Stomach (tissue), 9 donors: Measurements from ENCODE around the gene ANXA5. TPM values are rescaled to one million over a fixed set of nuclear protein-coding genes. Genes with fewer than 3 reads are reported as not detected.
A peak's percentile ranks its signal among the peaks of the same experiment; 100 is the strongest.

Experiments
- DNase-seq, 2 donors: peaks; one replicate each; pipeline versions ENCODE4 v3.0.0 to v3.0.0-alpha.2; 2013 to 2019
- H3K27ac ChIP-seq, 5 donors: fragments of 200-600 bp in 4 of 5; sonication (generic) in 4 of 5; one replicate each; pipeline ENCODE4 v1.5.1; 2013 to 2019; ENCODE audit warnings: mild to moderate bottlenecking in 1 of 5, moderate library complexity in 1 of 5
- H3K27me3 ChIP-seq, 3 donors: fragments of 200-600 bp; sonication (generic); one replicate each; pipeline ENCODE4 v1.5.1; 2017 to 2019; ENCODE audit warnings: mixed run types in 1 of 3
- H3K36me3 ChIP-seq, 4 donors: fragments of 200-600 bp; sonication (generic); 1 replicate in 3 of 4; 2 replicates in 1 of 4; pipeline ENCODE4 v1.5.1; 2016 to 2019
- H3K4me1 ChIP-seq, 4 donors: fragments of 200-600 bp; sonication (generic); one replicate each; pipeline ENCODE4 v1.5.1; 2016 to 2019
- H3K4me3 ChIP-seq, 4 donors: fragments of 200-600 bp; sonication (generic) in 3 of 4; one replicate each; pipeline ENCODE4 v1.5.1; 2016 to 2019; ENCODE audit warnings: mild to moderate bottlenecking in 1 of 4
- H3K9me3 ChIP-seq, 4 donors: fragments of 200-600 bp; sonication (generic); one replicate each; pipeline ENCODE4 v1.5.1; 2016 to 2019
- CTCF ChIP-seq, 7 experiments: fragments of 450-650 bp in 4 of 7; fragments of 200-600 bp in 3 of 7; sonication (generic) in 3 of 7; IDR thresholded peaks; one replicate each; pipeline ENCODE4 v1.5.1; 2016 to 2019; ENCODE audit warnings: antibody characterized with exemption in 7 of 7, control low read depth in 2 of 7, mild to moderate bottlenecking in 1 of 7
- EP300 ChIP-seq: sonication (generic); formaldehyde crosslinking; IDR thresholded peaks from one replicate; pipeline ENCODE4 v1.6.1; 2017; ENCODE audit warnings: antibody characterized with exemption
- POLR2A ChIP-seq, 4 donors: fragments of 450-650 bp; IDR thresholded peaks; one replicate each; pipeline ENCODE4 v1.6.1; 2016; ENCODE audit warnings: antibody characterized with exemption in 4 of 4, control low read depth in 2 of 4, mild to moderate bottlenecking in 1 of 4, moderate library complexity in 1 of 4
- POLR2AphosphoS5 ChIP-seq, 3 donors: sonication (generic); formaldehyde crosslinking; IDR thresholded peaks; one replicate each; pipeline ENCODE4 v1.6.1; 2016; ENCODE audit warnings: antibody characterized with exemption in 3 of 3
- WGBS, 5 donors: extraction: QIAGEN DNeasy Blood & Tissue Kit in 3 of 5; methylation state at CpG; one replicate each; pipeline versions ENCODE4 v1.1.5 to v1.1.7; 2013 to 2018; 5-methylcytosine and 5-hydroxymethylcytosine counted together
- intact Hi-C: fragments of 100-400 bp; cut with DNase I; formaldehyde crosslinking; loops from one replicate; pipeline ENCODE4 v1.15.1; 2023; ENCODE audit warnings: low total_unique reads
- polyA plus RNA-seq, 3 donors: library from polyadenylated mRNA; stranded (reverse); fragments of 200-250 nt; gene quantifications; one replicate each; pipeline ENCODE4 v1.2.3, GENCODE V29; 2013
- total RNA-seq, 5 donors: library from RNA; depleted of rRNA; stranded (reverse); fragments of >200 nt; gene quantifications; one replicate each; pipeline versions ENCODE4 v1.1.0 to v1.2.3, GENCODE V29; 2014 to 2016
- donor health status: healthy with polysubstance abuse.
- donor health status: Bipolar disorder and iron deficiency.
- donor health status: healthy.

ANXA5 gene
- total and polyA plus RNA-seq, 8 donors: 77.9 to 368 (median 144) TPM

GRCh38 chr4:121720109-121720508, 23.3 kb upstream of the ANXA5 start:
- Histone ChIP-seq H3K27me3 (no peaks in the 10 kb centered on the region), H3K36me3 (no peaks in the 10 kb centered on the region), H3K4me1 (no peaks in the 10 kb centered on the region), H3K9me3 (no peaks in the 10 kb centered on the region), H3K27ac (no peak overlapping the region), H3K4me3 (no peak overlapping the region)
- DNase-seq: no peak
- 73 to 93% (median 77%) methylated on average over 1 of the region's 1 CpG for WGBS, 5 donors
- no peak for TF ChIP-seq POLR2A (IDR thresholded peaks at IDR 0.05)
- TF ChIP-seq CTCF (IDR thresholded peaks at IDR 0.05): no peak
- TF ChIP-seq POLR2AphosphoS5 (IDR thresholded peaks at IDR 0.05): no peak
- TF ChIP-seq EP300: no peak
- intact Hi-C loops: no loop called here

GRCh38 chr4:121717680-121718237, 21.0 kb upstream of the ANXA5 start:
- intact Hi-C loops: no loop called here
- TF ChIP-seq CTCF (IDR thresholded peaks at IDR 0.05): no peak
- TF ChIP-seq EP300: no peak
- TF ChIP-seq POLR2A (IDR thresholded peaks at IDR 0.05): no peak
- TF ChIP-seq POLR2AphosphoS5 (IDR thresholded peaks at IDR 0.05): no peak
- H3K36me3 ChIP-seq: no peaks in the 10 kb centered on the region
- H3K4me3 ChIP-seq: no peak overlapping the region
- DNase-seq: no peak
- H3K27me3 ChIP-seq: no peaks in the 10 kb centered on the region
- H3K9me3 ChIP-seq: no peaks in the 10 kb centered on the region
- peak overlapping the region in 2 of 5 donors; percentile 25 to 26 for H3K27ac ChIP-seq
- no peaks in the 10 kb centered on the region for H3K4me1 ChIP-seq
- WGBS, 5 donors: 62 to 65% (median 63%) methylated on average over 4 of the region's 4 CpGs

GRCh38 chr4:121714548-121714947, 17.8 kb upstream of the ANXA5 start:
- no peaks in the 10 kb centered on the region for H3K9me3 ChIP-seq
- 67 to 83% (median 75%) methylated on average over 4 of the region's 4 CpGs for WGBS, 5 donors
- intact Hi-C loops: no loop called here
- no peak overlapping the region for H3K4me3 ChIP-seq
- TF ChIP-seq CTCF (IDR thresholded peaks at IDR 0.05): no peak
- no peak for TF ChIP-seq POLR2AphosphoS5 (IDR thresholded peaks at IDR 0.05)
- TF ChIP-seq EP300: no peak
- no peak for TF ChIP-seq POLR2A (IDR thresholded peaks at IDR 0.05)
- H3K36me3 ChIP-seq: no peaks in the 10 kb centered on the region
- DNase-seq: no peak
- peaks cover 0 to 10% (median 7%) of the 10 kb centered on the region in 4 donors for H3K4me1 ChIP-seq
- no peak overlapping the region for H3K27ac ChIP-seq
- H3K27me3 ChIP-seq: no peaks in the 10 kb centered on the region

GRCh38 chr4:121712783-121713182, 16.0 kb upstream of the ANXA5 start:
- 84 to 92% (median 85%) methylated on average over 4 of the region's 4 CpGs for WGBS, 5 donors
- DNase-seq: no peak
- Histone ChIP-seq H3K4me1 (peaks cover 0 to 10% (median 7%) of the 10 kb centered on the region in 4 donors), H3K9me3 (no peaks in the 10 kb centered on the region), H3K27me3 (no peaks in the 10 kb centered on the region), H3K27ac (peak overlapping the region in 1 of 5 donors; percentile 75), H3K36me3 (no peaks in the 10 kb centered on the region), H3K4me3 (no peak overlapping the region)
- intact Hi-C loops: no loop called here
- TF ChIP-seq CTCF (IDR thresholded peaks at IDR 0.05) (no peak), POLR2AphosphoS5 (IDR thresholded peaks at IDR 0.05) (no peak), POLR2A (IDR thresholded peaks at IDR 0.05) (no peak), EP300 (no peak)
